DMS153 treated with DMSO at 0.1 percent for 48 hours (cell line): Measurements from ENCODE around the gene RANBP17.
"Not testable (repeated sequence)": the region's sequence is repeated elsewhere in the genome, so short reads cannot be mapped to it uniquely, and the experiment has no call there.

Source experiments
- DNase-seq: peaks from one replicate; lab custom pipeline; 2025; ENCODE audit not compliant: unreplicated experiment; lab: John Stamatoyannopoulos, UW

The RANBP17 gene

DNA sequence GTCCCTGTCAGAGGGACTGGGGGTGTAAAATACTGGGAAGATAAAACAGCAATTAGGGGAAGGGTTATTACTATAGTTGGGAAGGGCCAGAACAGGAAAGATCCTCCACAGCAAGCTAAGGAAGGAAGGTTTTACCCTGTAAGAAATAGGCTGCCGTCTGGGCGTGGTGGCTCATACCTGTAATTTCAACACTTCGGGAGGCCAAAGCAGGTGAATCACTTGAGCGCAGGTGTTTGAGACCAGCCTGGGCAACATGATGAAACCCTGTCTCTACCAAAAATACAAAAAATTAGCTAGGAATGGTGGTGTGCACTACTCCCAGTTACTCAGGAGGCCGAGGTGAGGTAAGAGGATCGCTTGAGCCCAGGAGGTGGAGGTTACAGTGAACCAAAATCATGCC, 282.1 kb downstream of the RANBP17 start:
- no peak for DNase-seq

DNA sequence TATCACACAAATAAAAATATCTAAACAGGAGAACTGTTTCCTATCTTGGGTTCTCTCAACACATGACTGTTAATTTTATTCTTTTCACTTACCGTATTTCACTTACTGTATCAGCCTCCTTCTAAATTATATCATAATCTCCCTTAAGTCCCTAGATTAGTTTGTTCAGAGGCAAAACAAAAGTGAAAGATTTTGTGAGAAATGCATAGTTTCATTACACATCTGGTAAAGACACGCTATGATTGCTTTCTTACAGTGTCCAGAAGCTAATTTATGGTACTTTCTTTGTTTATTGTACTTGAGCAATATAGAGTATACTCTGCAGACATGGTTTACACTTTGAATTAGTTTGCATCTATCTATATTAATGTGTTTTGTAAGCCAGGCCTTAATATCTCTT, 287.5 kb downstream of the RANBP17 start:
- no peak for DNase-seq

DNA sequence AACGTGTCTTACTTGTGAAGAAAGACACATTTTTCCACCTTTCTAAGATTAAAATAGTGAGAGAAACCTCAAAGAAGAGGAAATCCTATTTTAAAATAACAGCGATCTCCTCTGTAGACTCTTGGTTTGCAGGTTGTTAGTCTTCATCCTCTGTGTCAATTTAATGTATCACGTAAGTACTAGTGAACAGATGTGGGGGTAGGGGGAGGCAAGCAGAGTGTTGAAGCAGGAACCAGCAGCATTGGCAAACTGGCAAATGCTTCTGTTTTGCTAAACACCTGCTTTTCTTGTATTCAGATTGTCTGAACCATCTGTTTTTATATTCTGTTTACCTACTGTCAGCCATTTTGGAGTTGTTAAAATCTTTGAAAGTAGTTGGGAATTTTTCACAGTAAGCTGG, 288.0 kb downstream of the RANBP17 start:
- no peak for DNase-seq

DNA sequence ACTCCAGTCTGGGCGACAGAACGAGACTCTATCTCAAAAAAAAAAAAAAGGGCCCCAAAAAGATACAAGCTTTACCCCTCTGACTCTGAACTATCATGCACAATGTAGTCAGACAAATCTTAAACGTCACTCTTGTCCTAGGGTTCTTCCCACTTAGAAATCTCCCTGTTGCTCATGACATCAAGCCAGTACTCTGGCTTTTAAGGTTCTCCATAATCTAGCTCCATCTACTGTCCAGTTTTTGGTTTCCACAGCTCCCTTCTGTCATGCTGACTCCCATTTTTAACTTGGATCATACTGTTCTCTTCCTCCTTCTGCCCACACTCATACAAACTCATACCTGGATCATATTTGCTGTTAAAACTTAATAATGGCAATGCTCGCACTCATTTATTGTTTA, 290.6 kb downstream of the RANBP17 start:
- DNase-seq = no peak

DNA sequence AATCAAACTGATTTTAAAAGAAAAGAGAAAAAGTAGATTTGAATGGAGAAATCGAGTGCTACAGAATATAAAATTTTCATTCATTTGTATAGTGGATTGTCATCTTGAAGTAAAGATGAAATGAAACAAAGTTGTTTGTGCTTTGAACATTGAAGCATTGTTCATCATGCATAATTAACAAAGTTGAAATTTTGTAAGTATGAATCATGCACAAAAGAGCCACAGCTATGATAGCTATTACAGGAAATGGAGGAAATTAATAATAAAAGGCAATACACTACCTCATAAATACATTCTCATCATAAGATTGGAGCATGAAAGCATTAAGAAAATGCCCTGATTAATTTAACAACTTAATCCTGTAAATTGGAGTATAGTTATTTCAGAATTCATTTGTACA, 293.8 kb downstream of the RANBP17 start:
- no peak for DNase-seq

DNA sequence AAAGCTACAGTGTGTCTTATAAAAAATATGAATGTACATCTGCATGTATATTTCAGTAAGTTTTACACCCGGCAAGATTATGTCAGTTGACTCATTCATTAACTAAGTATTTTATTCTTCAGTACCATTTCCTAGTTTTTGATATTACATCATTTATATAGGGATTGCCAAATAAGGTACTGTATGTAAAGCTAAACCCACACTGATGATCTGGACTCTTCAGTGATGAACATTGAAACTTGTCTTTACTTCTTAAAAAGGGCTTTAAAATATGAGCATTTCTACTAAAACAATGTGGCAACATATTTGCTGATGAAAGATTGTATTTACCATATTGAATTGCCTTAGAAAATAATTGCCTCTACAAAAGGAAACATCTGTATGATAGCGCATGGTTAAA, 295.5 kb downstream of the RANBP17 start:
- no peak for DNase-seq

DNA sequence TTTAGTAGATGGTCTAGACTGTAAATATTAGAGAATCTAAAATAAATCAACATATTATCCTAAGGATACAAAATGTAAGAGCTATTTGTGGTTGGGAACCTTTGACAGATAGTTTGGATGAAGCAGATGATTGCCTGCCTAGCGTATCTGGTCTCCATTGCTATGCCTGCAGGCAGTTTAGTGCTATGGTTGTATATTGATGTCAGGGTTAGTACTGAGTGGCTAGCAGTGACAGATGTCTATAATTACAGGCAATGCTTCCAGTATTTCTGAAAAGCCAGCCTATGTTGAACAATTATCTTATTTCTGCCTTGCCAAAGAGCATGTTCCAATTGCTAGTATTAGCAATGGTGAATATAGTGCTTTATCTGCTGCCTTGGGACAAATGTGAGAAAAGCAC, 296.0 kb downstream of the RANBP17 start:
- no peak for DNase-seq

DNA sequence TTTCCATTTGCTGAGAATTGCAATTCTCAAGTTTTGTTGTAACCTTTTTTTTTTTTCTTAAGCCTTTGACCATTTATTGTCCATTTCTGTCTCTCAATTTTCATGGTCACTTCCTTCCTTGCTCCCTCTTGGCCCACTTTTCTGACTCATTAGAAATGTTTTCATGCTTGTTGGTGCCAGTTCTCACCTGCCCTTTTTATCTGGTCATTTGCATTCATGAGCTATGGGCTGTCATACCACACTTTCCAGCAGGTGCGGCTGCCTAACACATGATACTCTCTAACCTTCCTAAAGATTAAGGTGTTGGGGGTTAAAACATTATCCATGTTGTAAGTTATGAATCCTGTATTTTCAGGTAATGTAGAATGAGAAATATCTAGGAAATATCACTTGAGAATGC, 296.8 kb downstream of the RANBP17 start:
- no peak for DNase-seq

DNA sequence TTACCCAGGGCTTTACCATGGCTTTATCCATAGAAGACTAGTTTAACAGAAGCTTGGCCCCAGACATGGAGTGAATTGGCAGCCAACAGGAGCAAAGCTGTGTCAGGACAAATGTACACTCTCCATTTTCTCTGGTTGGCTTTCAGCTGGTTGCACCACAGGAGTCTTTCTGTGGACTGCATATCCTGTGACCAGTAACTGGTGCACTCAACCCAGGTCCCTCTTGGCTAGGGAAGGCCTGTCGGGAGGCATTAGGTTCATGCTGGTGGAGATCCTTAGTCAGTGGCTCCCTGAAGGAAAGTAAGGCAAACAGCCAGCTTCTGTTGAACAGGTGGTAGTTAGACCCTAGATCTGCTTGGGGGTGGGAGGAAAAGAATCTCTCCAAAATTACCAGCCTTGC, 300.3 kb downstream of the RANBP17 start:
- DNase-seq = no peak

DNA sequence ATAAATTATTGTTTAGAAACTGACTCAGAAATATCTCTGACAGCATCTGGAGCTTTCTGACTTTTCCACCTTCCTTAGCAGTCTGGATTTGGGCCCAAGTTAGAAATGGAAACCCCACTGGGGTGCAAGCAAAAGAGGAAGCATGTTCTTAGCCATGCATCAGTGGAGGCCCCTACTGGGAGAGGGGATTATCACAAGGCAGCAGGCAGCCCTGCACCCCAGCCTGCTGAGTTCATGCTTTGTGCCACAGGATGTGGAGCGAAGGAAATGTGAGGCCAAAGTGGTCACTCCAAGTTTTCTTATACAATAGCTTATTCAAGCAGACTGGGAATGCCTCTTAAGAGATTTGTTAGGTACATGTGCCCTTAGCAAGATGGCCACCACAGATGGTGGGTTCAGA, 300.8 kb downstream of the RANBP17 start:
- DNase-seq = no peak

DNA sequence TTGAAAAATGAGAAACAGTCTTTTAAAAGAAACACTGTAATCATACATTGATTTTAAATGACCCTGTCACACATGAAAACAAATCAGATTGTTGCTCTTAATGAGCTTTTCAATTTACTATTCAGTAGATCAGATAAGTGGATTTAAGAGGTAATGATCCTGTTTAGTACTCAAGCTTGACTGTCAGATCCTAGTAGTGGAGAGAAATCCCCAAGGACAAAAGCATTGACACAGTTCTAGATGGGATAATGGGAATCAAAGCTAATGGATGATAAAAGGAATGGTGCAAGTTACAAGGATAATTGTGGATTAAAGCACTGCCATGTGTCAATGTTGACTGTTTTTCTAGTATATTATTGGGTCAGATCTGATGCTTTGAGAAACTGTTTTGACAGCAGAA, 304.9 kb downstream of the RANBP17 start:
- DNase-seq = no peak

DNA sequence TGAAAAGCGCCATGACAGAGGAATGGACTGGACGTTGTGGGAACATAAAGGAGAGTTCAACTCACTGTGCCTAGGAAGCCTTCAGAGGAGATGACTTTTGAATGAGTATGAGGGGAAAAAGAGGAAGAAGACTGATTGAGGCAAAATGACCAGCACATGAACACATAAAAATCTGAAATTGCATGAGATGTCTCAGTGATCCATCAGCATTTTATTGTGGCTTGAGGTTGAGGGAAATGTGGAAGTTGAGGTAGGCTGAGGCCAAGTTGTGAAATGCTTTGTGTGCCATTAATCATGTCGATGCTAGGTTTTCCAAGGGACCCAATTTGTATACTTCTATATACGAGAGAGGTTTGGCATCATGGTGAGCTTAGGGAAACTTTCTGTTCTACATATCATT, 306.4 kb downstream of the RANBP17 start:
- no peak for DNase-seq

DNA sequence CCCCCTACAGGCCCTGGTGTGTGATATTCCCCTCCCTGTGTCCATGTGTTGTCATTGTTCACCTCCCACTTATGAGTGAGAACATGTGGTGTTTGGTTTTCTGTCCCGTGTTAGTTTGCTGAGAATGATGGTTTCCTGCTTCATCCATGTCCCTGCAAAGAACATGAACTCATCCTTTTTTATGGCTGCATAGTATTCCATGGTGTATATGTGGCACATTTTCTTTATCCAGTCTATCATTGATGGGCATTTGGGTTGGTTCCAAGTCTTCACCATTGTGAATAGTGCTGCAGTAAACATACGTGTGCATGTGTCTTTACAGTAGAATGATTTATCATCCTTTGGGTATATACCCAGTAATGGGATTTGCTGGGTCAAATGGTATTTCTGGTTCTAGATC, 313.1 kb downstream of the RANBP17 start:
- DNase-seq = not testable (repeated sequence)

DNA sequence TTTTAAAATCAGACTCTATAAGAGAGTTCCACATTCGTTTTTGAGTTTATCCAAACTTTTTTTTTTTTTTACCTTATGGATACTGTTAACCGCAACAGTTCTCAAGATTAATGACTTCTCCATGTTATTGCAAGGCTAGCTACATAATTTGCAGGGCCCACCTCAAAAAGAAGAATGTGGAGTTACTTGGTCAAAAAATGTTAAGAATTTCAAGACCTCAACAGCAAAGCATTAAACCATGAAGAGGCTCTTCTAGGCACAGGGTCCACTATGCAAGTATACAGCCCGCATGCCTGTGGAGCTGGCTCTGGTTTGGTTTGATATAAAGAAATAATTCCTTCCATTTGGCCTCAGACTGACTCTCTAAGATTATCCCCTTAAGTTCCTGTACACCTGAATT, 313.9 kb downstream of the RANBP17 start:
- no peak for DNase-seq

DNA sequence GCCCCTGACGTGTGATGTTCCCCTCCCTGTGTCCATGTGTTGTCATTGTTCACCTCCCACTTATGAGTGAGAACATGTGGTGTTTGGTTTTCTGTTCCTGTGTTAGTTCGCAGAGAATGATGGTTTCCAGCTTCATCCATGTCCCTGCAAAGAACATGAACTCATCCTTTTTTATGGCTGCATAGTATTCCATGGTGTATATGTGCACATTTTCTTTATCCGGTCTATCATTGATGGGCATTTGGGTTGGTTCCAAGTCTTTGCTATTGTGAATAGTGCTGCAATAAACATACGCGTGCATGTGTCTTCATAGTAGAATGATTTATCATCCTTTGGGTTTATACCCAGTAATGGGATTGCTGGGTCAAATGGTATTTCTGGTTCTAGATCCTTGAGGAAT, 316.4 kb downstream of the RANBP17 start:
- DNase-seq = not testable (repeated sequence)

DNA sequence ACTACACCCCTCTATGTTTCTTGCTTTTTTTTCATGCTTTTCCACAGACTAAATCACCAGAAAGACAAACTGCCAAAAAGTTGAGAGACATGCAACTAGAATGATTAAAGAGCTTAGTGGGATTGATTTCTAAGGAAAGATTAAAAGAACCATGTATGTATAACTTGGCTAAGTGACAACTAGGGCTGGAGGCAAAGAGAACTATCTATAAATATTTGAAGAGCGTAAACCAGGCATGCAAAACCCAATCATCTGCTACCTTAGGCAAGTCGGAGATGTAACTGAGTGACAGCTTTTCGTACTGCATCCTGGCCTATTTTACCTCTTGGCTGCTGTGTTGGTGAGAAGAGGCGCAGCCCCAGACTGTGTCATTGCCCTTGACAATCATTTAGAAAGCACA, 326.2 kb downstream of the RANBP17 start:
- DNase-seq = no peak

DNA sequence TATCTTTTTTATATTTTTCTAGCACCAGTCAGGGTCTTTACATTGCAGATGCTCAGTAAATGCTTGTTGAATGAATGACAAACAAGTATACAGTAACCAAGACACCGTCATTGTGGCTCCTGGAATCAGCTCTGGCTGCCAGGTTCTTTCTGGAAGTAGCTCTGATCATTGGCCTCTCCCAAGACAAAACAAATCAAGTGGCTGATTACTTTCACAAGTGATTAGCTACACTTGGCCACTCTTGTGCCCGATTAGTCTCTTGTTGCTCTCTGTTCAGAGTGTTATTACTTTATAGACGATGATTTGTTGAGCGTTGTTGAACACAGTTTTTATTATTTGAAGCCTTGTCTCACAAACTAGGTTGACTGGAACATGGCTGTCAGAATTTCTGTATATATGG, 327.6 kb downstream of the RANBP17 start:
- no peak for DNase-seq

DNA sequence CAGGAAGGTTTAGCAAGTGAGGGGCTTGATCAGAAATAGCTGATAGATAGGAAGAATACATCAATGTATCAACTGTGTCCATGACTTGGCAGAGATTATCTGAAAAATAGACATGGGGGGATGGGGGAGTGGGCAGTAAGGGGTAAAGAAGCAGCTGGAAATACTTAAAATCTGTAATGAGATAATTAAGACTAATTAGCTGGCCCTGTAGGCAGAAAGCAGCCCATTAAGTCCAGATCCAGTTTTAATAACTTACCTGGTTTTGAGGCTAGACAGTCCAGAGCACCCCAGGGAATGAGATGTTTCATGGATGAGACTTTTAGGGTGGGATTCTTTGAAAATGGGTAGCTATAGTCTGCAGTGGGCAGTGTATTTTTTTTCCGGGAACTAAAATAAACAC, 330.3 kb downstream of the RANBP17 start:
- DNase-seq = no peak

DNA sequence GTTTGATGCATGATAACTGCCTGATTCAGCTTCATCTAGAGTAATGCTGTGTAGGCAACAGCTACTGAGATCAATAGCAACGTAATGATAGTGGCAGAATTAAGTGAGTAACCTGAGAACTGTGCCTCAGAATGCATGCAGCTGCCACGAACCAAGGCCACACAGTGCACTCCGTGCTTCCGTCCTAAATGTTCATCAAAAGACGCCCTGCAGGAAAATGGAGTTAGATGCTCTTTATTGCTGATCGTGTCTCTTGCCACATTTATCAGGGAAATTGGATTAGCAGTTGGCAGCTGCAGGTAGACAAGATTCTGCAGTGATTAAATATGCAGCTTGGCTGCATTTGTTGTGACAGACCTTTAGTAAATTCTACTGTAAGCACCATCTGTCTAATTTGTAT, 339.5 kb downstream of the RANBP17 start:
- DNase-seq = no peak

DNA sequence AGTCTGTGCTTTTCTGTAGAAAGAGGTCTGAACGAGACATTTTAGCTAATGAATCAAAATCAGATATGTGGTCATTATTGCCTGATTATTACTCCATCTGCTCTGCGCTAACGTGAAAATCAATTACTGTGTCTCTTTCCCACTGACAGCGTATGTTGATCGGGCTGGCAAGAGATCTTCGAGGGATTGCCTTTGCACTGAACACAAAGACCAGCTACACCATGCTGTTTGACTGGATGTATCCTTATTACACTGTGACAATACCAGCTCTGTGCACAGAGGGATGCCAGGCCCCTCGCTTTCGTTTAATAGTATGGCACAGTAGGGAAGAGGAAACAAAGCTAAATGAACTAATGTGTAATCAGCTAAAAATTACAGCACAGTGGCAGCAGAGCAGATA, 343.6 kb downstream of the RANBP17 start:
- DNase-seq = no peak

DNA sequence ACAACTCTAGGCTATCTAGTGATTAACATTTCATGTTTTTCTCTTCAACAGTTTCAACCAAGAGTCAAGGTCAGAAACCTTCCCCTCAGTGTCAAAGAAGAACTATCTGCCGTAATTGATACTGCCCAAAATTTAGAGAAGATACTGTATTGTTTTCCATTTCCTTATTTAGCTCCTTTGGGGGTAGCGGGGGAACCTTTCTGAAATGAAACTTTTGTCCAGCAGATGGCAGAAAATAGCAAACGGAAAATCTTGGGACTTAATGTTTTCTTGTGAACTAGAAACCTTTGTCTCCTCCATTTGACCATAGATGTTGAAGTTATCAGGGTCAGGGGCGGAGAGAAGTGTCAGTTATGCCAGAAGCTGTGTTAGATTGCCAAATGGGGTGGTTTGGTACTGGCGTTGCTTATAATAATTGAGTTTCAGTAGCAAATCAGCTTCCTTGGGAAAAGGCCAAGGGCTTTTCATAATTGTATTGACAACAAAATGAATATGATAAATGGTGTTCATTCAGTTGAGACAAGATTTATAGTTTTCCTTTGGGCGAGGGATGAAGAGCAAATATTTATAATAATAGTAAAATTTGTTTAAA, 345.5 kb downstream of the RANBP17 start:
- DNase-seq = no peak

DNA sequence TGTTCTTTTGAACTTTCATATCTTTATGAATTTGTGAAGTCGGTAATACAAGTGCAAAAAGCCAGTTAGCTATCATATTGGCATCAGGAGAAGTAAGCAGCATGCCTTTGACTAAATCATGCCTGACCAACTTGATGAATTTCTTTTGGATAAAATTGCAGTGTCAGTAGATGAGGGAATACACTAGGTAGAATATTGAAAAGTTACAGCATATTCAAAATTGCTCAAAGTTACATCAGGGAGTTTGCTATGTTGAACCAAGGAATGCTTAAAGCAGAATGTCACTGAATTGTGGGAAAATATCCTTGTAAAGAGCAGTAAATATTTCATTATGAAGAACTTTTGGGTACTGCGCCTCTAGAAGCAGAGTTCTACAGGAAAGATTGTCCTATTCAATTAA, 360.1 kb downstream of the RANBP17 start:
- no peak for DNase-seq

DNA sequence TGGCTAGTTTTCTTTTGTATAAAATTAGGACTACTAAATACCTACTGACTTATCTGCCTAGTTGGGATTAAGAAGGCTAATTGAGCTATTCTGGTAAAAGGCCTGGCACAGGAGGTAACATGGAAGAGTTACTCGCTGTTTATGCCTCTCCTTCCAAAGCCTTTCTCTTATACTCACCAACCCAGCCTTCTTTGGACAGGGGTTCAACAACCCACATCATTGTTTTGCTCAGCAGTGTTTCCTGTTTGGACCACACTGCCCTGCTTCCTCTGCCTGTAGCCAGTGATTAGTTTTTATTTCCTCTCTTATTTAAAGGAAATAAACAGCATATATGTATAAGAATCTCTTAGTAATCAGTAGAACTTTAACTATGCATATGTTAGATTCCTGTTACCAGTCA, 362.1 kb downstream of the RANBP17 start:
- no peak for DNase-seq
